SK-N-SH treated with all-trans-retinoic acid at 6 μM for 48 hours (cell line): ENCODE results near the gene CGREF1.
"Not testable (repeated sequence)": the region's sequence is repeated elsewhere in the genome, so short reads cannot be mapped to it uniquely, and the experiment has no call there.

ENCODE experiments used
- ATAC-seq: fragments of 200-7000 bp; cut with Tn5 transposase; 3 replicates; pipeline ENCODE4 v1.9.1; 2020; ENCODE audit warnings: mild to moderate bottlenecking, moderate library complexity
- ARNTL ChIP-seq: fragments of 450-650 bp; formaldehyde crosslinking; IDR thresholded peaks from 2 replicates; pipeline ENCODE4 v1.5.0; 2020; ENCODE audit warnings: low read depth, mild to moderate bottlenecking, moderate library complexity, borderline replicate concordance
- BACH2 ChIP-seq: fragments of 250-450 bp; sonication (Bioruptor Pico); IDR thresholded peaks from 2 replicates; pipeline ENCODE4 v1.9.0; 2021; ENCODE audit warnings: mild to moderate bottlenecking, borderline replicate concordance
- CSDC2 ChIP-seq: fragments of 250-450 bp; sonication (Bioruptor Pico); IDR thresholded peaks from 2 replicates; pipeline ENCODE4 v1.5.0; 2020; ENCODE audit warnings: mild to moderate bottlenecking, moderate library complexity
- ISL1 ChIP-seq: fragments of 250-450 bp; sonication (Bioruptor Pico); IDR thresholded peaks from 2 replicates; pipeline ENCODE4 v2.1.2; 2022; ENCODE audit warnings: mild to moderate bottlenecking, moderate library complexity
- PATZ1 ChIP-seq: fragments of 250-450 bp; sonication (Bioruptor Pico); IDR thresholded peaks from 2 replicates; pipeline ENCODE4 v1.8.0; 2020; ENCODE audit warnings: mild to moderate bottlenecking, moderate library complexity, borderline replicate concordance
- PPARA ChIP-seq: fragments of 250-450 bp; sonication (Bioruptor Pico); IDR thresholded peaks from 2 replicates; pipeline ENCODE4 v1.5.0; 2020; ENCODE audit warnings: mild to moderate bottlenecking, borderline replicate concordance
- RARB ChIP-seq: fragments of 250-450 bp; sonication (Bioruptor Pico); IDR thresholded peaks from 2 replicates; pipeline ENCODE4 v1.8.0; 2021; ENCODE audit warnings: mild to moderate bottlenecking, moderate library complexity
- SNAI2 ChIP-seq: fragments of 250-450 bp; sonication (Bioruptor Pico); IDR thresholded peaks from 2 replicates; pipeline ENCODE4 v1.5.0; 2020; ENCODE audit warnings: mild to moderate bottlenecking, moderate library complexity
- TOX ChIP-seq: fragments of 250-450 bp; sonication (Bioruptor Pico); IDR thresholded peaks from 2 replicates; pipeline ENCODE4 v1.8.0; 2021; ENCODE audit warnings: mild to moderate bottlenecking, moderate library complexity, borderline replicate concordance
- TSHZ2 ChIP-seq: fragments of 250-450 bp; sonication (Bioruptor Pico); IDR thresholded peaks from 2 replicates; pipeline ENCODE4 v1.5.0; 2020; ENCODE audit warnings: mild to moderate bottlenecking, moderate library complexity
- ZC3H10 ChIP-seq: fragments of 250-450 bp; sonication (Bioruptor Pico); IDR thresholded peaks from 2 replicates; pipeline ENCODE4 v1.5.1; 2021; ENCODE audit warnings: mild to moderate bottlenecking, moderate library complexity
- ZFP3 ChIP-seq: fragments of 250-450 bp; sonication (Bioruptor Pico); IDR thresholded peaks from 2 replicates; pipeline ENCODE4 v1.5.0; 2020; ENCODE audit warnings: mild to moderate bottlenecking, moderate library complexity
- ZFP30 ChIP-seq: fragments of 450-650 bp; formaldehyde crosslinking; IDR thresholded peaks from 2 replicates; pipeline ENCODE4 v1.5.0; 2022; ENCODE audit warnings: mild to moderate bottlenecking, moderate library complexity
- ZNF565 ChIP-seq: fragments of 450-650 bp; formaldehyde crosslinking; conservative IDR thresholded peaks from 2 replicates; pipeline ENCODE4 v1.5.0; 2020; ENCODE audit warnings: low read depth, mild to moderate bottlenecking, moderate library complexity
- ZNF70 ChIP-seq: fragments of 450-650 bp; formaldehyde crosslinking; IDR thresholded peaks from 2 replicates; pipeline ENCODE4 v1.5.0; 2020; ENCODE audit warnings: mild to moderate bottlenecking, moderate library complexity
- ZNF8 ChIP-seq: fragments of 450-650 bp; formaldehyde crosslinking; IDR thresholded peaks from 2 replicates; pipeline ENCODE4 v1.5.0; 2020; ENCODE audit warnings: mild to moderate bottlenecking, moderate library complexity

The CGREF1 gene

GRCh38 chr2:27076323-27076722 lies 42.6 kb downstream of the CGREF1 start (continued):
- no peak for TF ChIP-seq TSHZ2 (CRISPR knock-in tag)

- not testable (repeated sequence) for ATAC-seq
Measured at GRCh38 chr2:27075566-27075871, 43.4 kb downstream of the CGREF1 start.

GRCh38 chr2:27074738-27075565 lies 44.0 kb downstream of the CGREF1 start:
- no peak for ATAC-seq
- TF ChIP-seq ZC3H10 (CRISPR knock-in tag) (no peak), ZNF8 (no peak), BACH2 (CRISPR knock-in tag) (no peak), ZNF565 (CRISPR knock-in tag) (no peak)

- ATAC-seq, result no peak
- TF ChIP-seq ZFP30, result no peak
- no peak for TF ChIP-seq ZFP3
- no peak for TF ChIP-seq PPARA (CRISPR knock-in tag)
- TF ChIP-seq ZNF70 (CRISPR knock-in tag), result no peak
- TF ChIP-seq TOX, result no peak
- TF ChIP-seq TSHZ2 (CRISPR knock-in tag), result no peak
Measured at GRCh38 chr2:27073782-27074181, 45.1 kb downstream of the CGREF1 start.

GRCh38 chr2:27072920-27073319 lies 46.0 kb downstream of the CGREF1 start:
- TF ChIP-seq ZFP30 (no peak), ZNF70 (CRISPR knock-in tag) (no peak), ISL1 (no peak), PATZ1 (CRISPR knock-in tag) (no peak), ZFP3 (no peak), BACH2 (CRISPR knock-in tag) (no peak), ZC3H10 (CRISPR knock-in tag) (no peak), CSDC2 (CRISPR knock-in tag) (no peak), TOX (no peak), SNAI2 (CRISPR knock-in tag) (no peak), ZNF565 (CRISPR knock-in tag) (no peak), RARB (CRISPR knock-in tag) (no peak), ARNTL (CRISPR knock-in tag) (no peak), TSHZ2 (CRISPR knock-in tag) (no peak)
- no peak; the same call in 2 of the 3 replicates for ATAC-seq
